Cardiac fibroblast (primary cell): ENCODE data around the gene ADGRV1.

Experiments
- DNase-seq, 2 donors: peaks; one replicate each; pipeline versions ENCODE4 v3.0.0 to v3.0.0-alpha.2; 2010; ENCODE audit warnings: low read depth in 2 of 2
- H3K4me3 ChIP-seq, 2 donors: replicated peaks in 1 of 2; 1 replicate in 1 of 2; 2 replicates in 1 of 2; pipeline ENCODE4 v1.5.1; 2011; ENCODE audit warnings: low read depth in 2 of 2, low read length in 2 of 2, mild to moderate bottlenecking in 2 of 2, moderate library complexity in 1 of 2
- CTCF ChIP-seq: IDR thresholded peaks from one replicate; pipeline ENCODE4 v1.5.1; 2011; ENCODE audit warnings: low read depth, mild to moderate bottlenecking, low read length, inconsistent platforms

The ADGRV1 gene

GRCh38 chr5:90909101-90909503 is 350.5 kb downstream of the ADGRV1 start:
- no peak overlapping the region for H3K4me3 ChIP-seq
- DNase-seq = peak; percentile 16 to 78
- no peak for TF ChIP-seq CTCF

- no peak for TF ChIP-seq CTCF
- no peak for DNase-seq
- no peak overlapping the region for H3K4me3 ChIP-seq
Measured at GRCh38 chr5:90909940-90910339, 351.3 kb downstream of the ADGRV1 start.

- H3K4me3 ChIP-seq = no peak overlapping the region
- DNase-seq = no peak
- TF ChIP-seq CTCF = no peak
Measured at GRCh38 chr5:90911169-90911568, 352.6 kb downstream of the ADGRV1 start.

GRCh38 chr5:90912476-90912875 is 353.9 kb downstream of the ADGRV1 start:
- TF ChIP-seq CTCF = no peak
- DNase-seq = no peak
- no peak overlapping the region for H3K4me3 ChIP-seq

GRCh38 chr5:90915393-90915792 is 356.8 kb downstream of the ADGRV1 start:
- H3K4me3 ChIP-seq = no peak overlapping the region
- TF ChIP-seq CTCF = no peak
- no peak for DNase-seq

- TF ChIP-seq CTCF = no peak
- H3K4me3 ChIP-seq = no peak overlapping the region
- DNase-seq = no peak
Measured at GRCh38 chr5:90916947-90917800, 358.6 kb downstream of the ADGRV1 start.
